Lower leg skin (tissue), 4 donors: Measurements from ENCODE around the gene NEK1. TPM values are rescaled to one million over a fixed set of nuclear protein-coding genes. Genes with fewer than 3 reads are reported as not detected.
"Not testable (repeated sequence)": the region's sequence is repeated elsewhere in the genome, so short reads cannot be mapped to it uniquely, and the experiment has no call there.

Source experiments
- DNase-seq, 2 donors: peaks; one replicate each; pipeline ENCODE4 v3.0.0-alpha.2; 2019; ENCODE audit warnings: low spot score in 2 of 2
- H3K4me3 ChIP-seq: fragments of 200-600 bp; sonication (generic); 2 replicates; pipeline ENCODE4 v1.5.1; 2017; ENCODE audit warnings: mild to moderate bottlenecking, low read depth; ENCODE audit not compliant: poor library complexity, severe bottlenecking
- CTCF ChIP-seq, 3 donors: fragments of 450-650 bp; IDR thresholded peaks; one replicate each; pipeline ENCODE4 v1.5.1; 2016; ENCODE audit warnings: antibody characterized with exemption in 3 of 3, mild to moderate bottlenecking in 3 of 3, moderate library complexity in 2 of 3
- POLR2A ChIP-seq, 2 donors: fragments of 450-650 bp; IDR thresholded peaks; one replicate each; pipeline ENCODE4 v1.6.1; 2016 to 2017; ENCODE audit warnings: antibody characterized with exemption in 2 of 2, mild to moderate bottlenecking in 1 of 2, moderate library complexity in 1 of 2
- WGBS, 2 donors: methylation state at CpG; one replicate each; pipeline ENCODE4 v1.1.5; 2018; 5-methylcytosine and 5-hydroxymethylcytosine counted together
- intact Hi-C: fragments of 100-400 bp; cut with DNase I; formaldehyde crosslinking; loops from one replicate; pipeline ENCODE4 v1.15.0; 2023; ENCODE audit warnings: low total_unique reads
- total RNA-seq, 4 donors: library from RNA; depleted of rRNA; stranded (reverse); fragments of >200 nt; gene quantifications; one replicate each; pipeline ENCODE4 v1.1.0, GENCODE V29; 2016

Gene NEK1
- total RNA-seq, 4 donors from 2014 or later, result 4.8 to 6.9 (median 5.5) TPM

DNA sequence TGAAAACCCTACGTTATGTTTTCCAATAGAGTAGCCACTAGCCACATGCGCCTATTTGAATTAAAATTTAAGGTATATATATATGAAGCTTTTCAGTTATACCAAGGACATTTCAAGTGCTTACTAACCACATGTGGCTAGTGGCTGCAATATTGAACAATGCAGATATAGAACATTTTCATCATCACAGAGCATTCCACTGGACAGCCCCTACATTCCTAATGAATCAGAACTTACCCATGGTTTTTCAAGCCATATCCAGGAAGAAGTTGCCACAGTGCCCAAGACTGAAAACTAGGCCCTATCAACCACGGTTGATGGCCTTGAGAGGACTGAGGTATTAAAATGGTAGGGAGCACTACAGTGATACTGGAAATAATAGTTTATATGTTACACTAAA, 29.7 kb downstream of the NEK1 start:
- TF ChIP-seq CTCF (IDR thresholded peaks at IDR 0.05), result no peak
- TF ChIP-seq POLR2A (IDR thresholded peaks at IDR 0.05), result no peak
- H3K4me3 ChIP-seq, result no peak overlapping the region
- no peak for DNase-seq
- WGBS, 2 donors, result 95 to 100% methylated on average over 3 of the region's 3 CpGs
- intact Hi-C loops, result no loop called here

DNA sequence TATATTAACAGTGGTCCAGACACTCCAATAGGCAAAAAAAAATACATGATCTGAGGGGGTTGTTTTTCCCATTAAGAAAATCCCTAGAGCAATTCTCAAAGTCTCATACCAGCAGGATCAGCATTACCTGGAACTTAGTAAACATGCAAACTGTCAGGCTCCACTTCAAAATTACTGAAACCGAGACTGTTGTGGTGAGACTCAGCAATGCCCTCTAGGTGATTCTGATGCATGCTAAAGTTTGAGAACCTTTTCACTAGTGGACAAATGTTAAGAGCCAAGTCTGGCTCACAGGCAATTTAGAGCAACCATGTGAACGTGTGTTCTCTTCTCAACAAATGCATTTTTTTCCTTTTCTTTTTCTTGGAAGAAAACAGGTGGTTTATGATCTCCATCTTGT, 30.2 kb downstream of the NEK1 start:
- no peak for TF ChIP-seq POLR2A (IDR thresholded peaks at IDR 0.05)
- no peak for TF ChIP-seq CTCF (IDR thresholded peaks at IDR 0.05)
- no peak for DNase-seq
- intact Hi-C loops, result no loop called here
- WGBS, 2 donors, result 81 to 86% methylated on average over 2 of the region's 2 CpGs
- no peak overlapping the region for H3K4me3 ChIP-seq

GRCh38 chr4:169573889-169574288, 38.5 kb downstream of the NEK1 start:
- intact Hi-C loops, result no loop called here
- 100% methylated on average over 1 of the region's 1 CpG for WGBS, 2 donors
- TF ChIP-seq CTCF (IDR thresholded peaks at IDR 0.05) (no peak), POLR2A (IDR thresholded peaks at IDR 0.05) (no peak)
- no peak overlapping the region for H3K4me3 ChIP-seq
- no peak for DNase-seq

DNA sequence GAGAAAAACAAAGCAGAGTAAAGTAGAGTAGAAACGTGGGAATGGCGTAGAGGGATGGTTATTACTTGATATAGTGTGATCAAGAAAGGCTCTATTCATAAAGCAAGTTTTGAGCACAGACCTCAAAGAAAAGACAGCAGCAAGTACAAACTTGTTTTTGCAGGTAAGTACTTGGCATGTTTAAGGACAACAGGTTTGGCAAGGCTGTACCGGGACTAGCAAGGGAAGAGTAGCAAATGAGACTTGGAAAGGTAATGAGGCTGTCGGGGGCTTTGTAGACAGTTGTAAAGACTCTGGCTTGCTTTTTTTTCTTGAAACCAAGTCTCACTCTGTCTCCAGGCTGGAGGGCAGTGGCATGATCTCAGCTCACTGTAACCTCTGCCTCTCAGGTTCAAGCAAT, 40.9 kb downstream of the NEK1 start:
- TF ChIP-seq CTCF (IDR thresholded peaks at IDR 0.05) (no peak), POLR2A (IDR thresholded peaks at IDR 0.05) (no peak)
- peak in 1 of 2 donors; percentile 18 for DNase-seq
- no peak overlapping the region for H3K4me3 ChIP-seq
- WGBS, 2 donors, result 50 to 72% methylated on average over 4 of the region's 4 CpGs
- intact Hi-C loops, result no loop called here

DNA sequence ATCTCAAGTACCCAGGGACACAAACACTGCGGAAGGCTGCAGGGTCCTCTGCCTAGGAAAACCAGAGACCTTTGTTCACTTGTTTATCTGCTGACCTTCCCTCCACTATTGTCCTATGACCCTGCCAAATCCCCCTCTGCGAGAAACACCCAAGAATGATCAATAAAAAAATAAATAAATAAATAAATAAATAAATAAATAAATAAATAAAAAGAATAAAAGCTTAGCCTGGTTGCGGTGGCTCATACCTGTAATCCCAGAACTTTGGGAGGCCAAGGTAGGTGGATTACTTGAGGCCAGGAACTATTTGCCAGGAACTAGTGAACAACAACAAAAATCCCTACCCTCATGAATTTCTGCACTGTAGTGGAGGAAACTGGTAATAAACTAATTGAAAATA, 41.4 kb downstream of the NEK1 start:
- 91 to 98% methylated on average over 2 of the region's 3 CpGs for WGBS, 2 donors
- DNase-seq, intact Hi-C loops, H3K4me3 ChIP-seq: not testable (repeated sequence)

DNA sequence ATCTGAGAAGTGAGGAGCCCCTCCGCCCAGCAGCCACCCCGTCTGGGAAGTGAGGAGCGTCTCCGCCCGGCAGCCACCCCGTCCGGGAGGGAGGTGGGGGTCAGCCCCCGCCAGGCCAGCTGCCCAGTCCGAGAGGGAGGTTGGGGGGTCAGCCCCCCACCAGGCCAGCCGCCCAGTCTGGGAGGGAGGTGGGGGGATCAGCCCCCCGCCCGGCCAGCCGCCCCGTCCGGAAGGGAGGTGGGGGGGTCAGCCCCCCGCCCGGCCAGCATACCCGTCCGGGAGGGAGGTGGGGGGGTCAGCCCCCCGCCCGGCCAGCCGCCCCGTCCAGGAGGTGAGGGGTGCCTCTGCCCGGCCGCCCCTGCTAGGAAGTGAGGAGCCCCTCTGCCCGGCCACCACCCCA, 42.1 kb downstream of the NEK1 start:
- intact Hi-C loops, DNase-seq, H3K4me3 ChIP-seq: not testable (repeated sequence)
- 91 to 100% methylated on average over 3 to 7 of the region's 26 CpGs for WGBS, 2 donors

GRCh38 chr4:169569188-169569587, 43.2 kb downstream of the NEK1 start:
- H3K4me3 ChIP-seq, DNase-seq, intact Hi-C loops: not testable (repeated sequence)
- 89 to 97% methylated on average over 3 of the region's 3 CpGs for WGBS, 2 donors
